Activated CD8-positive, alpha-beta memory T cell treated with anti-CD3 and anti-CD28 coated beads, Interleukin-2, amount 50 U/mL, for 4 hours (primary cell): ENCODE results near the gene PCNX1.
"Not testable (repeated sequence)": the region's sequence is repeated elsewhere in the genome, so short reads cannot be mapped to it uniquely, and the experiment has no call there.

Source experiments
- DNase-seq: peaks from one replicate; pipeline ENCODE4 v3.0.0-alpha.2; 2020

Gene PCNX1

DNA sequence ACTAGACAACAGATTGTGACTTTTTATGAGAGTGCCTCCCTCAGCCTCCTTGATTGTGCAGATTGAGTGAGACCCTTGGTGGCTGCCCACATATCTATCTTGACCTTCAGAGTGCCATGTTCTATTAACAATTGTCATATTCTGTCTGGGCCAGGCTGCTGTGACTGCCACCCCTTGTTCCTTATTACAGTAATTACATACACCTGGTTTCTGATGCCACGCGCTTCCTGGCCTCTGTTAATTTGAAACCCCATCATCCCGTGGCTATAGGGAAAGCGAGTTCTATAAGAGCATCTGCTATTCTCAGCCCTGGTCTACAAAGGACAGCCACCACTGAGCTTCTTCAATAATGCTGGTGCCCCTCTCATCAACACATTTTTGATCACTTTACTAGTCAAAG is 228.7 kb downstream of the PCNX1 start:
- DNase-seq, result no peak

DNA sequence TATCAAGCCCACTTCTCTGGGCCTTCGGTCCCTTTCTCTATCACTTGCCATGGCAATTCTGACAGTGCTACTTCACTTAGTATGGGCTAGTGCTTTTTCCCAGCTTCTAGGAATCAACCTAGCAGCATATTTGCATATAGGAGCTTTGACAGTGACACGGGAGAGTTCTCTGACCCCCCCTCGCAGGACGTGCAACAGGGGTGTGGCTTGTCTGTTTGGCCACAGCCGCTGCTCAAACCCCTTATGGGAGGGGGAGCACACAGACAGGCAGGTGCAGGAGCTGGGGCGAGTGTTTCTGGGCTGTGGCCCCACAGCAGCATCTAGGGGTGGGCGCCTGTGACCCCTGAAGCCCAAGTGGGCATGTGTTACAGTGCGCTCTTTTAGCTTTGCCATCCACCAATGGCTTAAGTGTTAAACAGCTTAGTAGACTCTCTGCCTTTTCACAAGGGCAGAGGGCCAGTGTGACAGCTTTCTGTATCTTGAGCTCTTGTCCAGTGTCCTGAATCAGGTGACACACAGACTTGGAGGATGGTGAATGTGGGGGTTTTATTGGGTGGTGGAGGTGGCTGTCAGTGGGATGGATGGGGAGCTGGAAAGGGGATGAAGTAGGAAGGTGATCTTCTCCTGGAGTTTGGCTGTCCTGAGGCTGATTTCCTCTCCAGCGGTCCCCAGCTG is 229.3 kb downstream of the PCNX1 start:
- no peak for DNase-seq

DNA sequence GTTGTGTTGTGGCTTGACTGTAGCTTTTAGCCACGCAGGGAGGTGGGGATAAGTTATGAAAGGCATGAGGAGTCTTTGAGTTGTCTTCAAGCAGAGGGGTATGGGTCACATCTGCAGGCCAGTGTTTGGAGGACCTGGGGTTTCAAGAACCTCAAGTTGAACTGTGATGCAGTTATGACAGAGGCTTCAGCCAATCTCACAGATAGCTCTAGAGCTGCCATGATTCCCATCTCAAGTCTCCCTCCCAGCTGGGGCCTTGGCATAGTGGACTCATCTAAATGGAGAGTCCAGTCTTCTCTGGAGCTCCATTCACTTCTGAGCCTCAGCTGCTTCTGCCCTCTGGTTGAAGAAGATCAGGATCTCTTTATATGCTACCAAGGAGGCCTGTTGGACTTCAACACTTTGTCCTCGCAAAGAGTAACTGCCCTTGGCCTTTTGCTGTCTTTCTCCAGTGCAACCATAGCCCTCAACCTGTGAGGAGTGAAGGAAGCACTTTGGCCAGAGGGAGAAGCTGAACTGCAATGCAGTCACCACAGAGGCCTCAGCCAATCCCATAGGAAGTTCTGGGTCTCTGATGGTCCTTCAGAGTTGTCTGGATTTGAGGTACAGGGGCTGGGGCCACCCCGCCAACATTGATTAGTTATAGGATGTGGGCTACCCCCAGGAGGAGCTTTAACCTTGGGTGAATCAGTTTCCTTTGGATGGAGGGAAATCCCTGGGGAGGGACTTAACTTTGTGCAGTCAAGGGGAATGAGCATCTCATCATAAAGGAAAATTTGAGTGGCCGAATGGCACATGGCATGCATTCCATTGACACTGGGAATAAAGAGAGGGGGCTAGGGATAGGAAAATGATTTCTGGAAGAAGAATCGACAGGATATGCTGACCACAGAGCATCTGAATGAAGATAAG is 230.5 kb downstream of the PCNX1 start:
- DNase-seq, result no peak

DNA sequence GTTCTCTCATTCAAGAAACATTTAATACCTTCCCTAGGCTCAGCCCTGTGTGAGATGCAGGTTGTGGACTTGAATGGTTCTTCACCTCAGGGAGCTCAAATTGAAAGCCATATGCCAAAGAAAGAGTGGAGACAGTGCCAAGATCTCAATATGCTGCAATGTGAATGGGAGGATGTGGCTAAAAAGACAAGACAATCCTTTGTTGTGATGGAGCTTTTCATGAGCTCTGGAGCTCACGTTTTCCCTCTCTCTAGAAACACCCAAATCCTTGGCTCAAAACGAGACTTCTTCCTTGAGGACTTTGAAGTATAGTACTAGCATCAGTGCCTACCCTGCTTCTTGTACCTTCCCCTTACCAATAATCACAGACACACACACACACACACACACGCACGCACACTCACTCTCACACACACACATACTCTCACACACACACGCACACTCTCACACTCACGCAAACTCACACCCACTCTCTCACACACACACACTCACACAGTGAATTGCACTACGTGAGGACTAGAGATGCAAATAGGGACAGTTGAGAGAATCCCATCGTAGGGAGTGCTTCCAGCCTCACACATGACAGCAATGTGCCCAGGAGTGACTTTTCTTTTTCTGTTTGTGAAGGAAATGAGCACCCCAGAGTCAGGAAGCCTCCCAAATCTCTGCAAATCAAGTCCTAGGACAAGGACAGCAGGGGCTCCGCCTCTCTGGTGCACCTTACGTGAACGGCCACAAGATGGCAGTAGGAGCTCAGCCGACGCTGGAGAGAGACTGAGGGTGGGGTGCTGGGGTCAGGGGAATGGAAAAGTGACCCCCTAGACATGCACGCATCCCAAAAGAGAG is 231.4 kb downstream of the PCNX1 start:
- peak; percentile 66 for DNase-seq

DNA sequence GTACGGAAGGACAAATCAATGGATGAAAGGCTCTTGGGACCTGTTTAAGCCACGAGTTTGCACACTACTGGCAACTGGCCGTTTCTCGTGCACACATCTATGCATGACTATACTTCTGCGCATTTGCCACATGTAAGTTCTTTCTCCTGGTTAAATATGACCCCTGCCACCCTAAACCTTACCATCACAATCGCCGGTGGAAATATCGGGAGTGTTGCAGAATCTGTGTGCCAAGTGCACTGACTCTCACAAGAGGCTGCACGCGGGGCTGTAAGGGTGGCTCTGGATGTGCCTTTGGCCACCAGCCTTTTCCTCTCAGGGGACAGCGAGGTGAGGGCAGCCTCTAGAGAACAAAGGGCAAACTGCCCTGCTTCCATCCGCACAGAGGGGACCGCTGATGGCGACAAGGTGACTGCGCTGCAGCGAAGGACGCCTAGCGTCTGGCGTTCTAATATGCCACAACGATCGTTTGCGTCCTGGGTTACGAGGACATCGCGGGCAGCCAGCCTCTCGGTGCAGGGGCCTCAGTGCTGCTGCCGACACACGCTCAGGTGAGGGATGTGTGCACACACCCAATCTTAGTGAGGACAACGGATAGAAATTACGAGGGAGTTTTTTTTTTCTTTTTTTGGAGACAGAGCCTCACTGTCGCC is 232.2 kb downstream of the PCNX1 start:
- DNase-seq, result no peak

DNA sequence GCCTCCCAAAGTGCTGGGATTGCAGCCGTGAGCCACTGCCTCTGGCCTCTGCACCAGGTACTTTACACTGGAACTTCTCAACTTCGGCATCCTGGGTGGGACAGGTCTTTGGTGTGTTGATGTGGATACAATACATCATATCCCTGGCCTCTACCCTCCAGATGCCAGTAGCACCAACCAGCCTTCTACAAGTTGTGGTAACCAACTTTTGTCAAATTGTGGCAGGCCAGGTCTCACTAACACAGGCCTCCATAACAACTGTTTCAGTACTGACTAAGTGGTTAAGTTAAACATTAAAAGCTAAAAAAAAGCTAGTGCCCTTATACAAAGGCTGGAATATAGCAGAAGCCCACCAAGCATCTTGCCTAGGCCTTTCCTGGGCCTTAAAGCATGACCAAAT is 232.9 kb downstream of the PCNX1 start:
- no peak for DNase-seq

DNA sequence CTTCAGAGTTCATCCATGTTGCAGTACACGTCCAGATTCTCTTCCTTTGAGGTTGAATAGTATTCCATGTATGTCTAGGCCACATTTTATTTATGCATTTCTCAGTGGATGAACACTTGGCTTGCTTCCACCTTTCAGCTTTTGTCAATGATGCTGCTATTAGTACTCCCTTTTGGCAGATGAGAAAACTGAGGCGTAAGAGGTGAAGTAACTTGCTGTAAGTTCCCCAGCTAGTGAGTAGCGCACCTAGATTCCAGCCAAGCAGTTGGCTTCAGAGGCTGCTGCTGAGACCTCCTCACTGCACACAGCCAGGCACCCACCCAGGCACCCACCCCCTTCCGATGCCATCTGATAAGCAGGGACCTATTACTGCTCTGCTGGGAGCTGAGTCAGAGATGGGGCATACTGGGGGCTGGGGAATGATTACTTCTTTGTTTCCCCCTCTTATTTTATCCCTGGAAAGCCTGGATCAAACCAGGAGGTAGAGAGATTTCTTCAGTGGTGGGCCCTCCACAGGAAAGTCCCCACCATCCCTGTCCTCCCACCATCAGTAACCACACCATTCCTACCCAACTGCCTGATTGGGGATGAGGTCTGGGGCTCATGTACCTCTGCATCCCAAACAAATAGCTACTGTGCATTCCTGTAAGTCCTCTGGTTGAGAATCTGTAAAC is 234.6 kb downstream of the PCNX1 start:
- DNase-seq, result no peak

DNA sequence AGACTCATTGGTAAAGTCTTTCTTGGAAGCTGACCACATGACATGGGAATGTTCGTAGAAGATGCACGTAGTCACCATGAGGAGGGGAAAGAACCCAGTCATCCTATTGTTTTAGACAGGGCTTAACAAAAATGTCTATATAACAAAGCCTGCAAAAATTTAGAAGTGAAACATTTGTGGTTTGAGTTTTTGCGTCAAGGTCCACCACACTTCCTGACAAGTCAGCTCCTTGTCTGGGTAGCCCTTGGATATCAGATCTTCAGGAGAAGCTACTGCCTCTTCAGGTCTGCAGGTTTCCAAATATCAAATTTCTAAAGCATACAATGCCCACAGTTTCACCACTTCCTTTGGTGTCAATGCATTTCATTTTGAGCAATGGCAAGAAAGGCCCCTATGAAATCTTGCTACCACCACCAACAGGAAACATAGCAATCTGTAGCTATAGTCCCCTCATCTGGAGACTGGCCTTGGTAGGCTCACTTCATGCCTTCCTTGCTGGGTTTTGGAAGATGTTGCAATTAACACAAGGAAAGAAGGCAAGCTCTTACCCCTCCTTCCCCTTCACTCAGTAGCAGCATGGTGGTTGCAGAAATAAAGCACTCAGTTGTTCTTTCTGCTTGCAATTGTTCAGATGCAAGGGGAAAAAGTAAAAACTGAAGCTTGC is 235.2 kb downstream of the PCNX1 start:
- DNase-seq, result no peak

DNA sequence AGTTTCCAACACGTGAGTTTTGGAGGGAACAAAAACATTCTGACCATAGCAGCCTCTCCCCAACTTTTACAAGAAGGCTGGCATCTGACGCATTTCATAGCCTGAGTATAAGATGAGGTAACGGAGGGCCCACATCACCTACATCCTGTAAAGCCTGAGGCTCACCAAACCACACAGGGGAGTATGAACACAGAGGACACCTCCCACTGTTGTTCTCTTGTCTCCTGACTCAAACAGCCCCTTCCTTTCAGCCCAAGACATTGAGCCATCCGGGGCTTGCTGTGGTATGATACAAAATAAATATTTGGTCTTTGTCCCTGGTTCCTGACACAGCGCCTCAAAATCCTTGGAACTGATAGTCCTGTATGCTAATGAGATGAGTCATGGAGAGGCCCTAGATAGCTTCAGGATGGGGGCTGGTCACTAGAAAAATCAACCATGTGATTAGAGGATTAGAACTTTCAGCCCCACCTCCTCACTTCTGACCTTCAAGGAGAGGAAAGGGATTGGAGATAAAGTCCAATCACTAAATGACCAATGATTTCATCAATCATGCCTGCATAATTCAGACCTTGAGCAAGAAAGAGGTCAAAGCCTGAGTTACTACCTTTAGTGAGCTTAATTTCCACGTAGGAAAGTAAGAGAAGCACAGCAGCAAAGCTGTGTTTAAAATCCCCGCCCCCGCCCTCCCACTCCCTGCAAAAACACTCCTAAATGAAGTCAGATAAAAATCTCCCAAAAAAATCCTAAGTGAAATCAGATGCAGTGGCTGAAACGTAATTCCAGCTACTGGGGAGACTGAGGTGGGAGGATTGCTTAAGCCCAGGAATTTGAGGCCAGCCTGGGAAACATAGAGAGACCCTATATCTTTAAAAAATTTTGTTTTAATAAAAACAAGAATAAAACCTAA is 236.4 kb downstream of the PCNX1 start:
- DNase-seq, result peak; percentile 36

DNA sequence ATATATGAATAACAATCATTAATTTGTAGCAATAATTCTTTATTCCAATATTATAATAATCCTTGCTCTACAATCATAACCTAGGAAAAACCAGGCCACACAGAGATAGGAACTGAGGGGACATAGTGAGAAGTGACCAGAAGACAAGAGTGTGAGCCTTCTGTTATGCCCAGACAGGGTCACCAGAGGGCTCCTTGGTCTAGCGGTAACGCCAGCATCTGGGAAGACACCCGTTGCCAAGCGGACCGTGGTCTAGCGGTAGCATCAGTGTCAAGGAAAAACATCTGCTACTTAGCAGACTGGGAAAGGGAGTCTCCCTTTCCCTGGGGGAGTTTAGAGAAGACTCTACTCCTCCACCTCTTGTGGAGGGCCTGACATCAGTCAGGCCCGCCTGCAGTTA is 240.1 kb downstream of the PCNX1 start:
- not testable (repeated sequence) for DNase-seq

DNA sequence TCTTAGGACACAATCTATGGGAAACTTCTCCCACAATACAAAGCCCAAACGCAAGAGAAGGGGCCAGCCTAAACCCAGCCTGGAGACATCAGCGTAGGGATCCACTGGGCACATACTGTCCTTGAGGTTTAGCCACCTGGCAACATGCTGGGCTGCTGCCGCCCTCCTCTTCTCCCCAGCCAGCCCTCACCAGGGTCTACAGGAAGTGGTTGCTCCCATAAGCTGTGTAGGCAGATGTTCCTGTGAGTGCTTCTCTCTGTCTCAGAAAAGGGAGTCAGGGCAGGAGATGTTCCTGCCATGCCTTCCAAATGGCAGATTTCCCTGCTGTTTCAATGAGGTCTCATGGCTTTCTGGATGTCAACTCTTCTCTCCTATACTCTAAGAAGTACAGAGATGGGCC is 241.4 kb downstream of the PCNX1 start:
- DNase-seq, result no peak

DNA sequence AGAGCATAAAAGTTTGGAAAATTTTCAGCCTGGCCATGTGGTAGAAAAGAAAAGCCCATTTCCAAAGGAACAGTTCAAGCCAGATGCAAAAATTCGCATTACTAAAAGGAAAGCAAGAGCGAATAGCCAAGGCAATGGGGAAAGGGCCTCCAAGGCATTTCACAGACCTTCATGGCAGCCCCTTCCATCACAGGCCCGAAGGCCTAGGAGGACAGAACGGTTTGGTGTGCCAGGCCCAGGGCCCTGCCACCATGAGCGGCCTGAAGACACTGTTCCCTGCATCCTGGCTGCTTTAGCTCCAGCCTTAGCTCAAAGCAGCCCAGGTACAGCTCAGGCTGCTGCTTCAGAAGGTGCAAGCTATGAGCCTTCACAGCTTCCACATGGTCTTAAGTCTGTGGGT is 243.5 kb downstream of the PCNX1 start:
- no peak for DNase-seq

DNA sequence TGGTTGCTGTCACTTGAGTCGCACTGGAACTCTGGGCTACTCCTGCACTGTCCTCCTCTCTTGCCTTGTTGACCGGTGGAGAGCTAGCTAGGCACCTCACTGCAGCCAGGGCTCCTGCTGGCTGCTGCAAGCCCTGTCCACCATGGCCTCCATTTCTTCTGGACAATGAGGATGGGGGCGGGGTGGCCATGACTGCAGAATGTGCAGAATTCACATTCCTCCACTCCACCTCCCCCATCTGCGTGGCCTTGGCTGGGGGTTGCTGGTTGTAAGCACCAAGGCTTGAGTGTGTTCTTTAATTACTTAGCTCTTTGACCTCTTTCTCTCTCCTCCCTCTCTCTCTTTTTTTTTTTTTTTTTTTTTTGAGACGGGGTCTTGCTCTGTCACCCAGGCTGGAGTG is 248.5 kb downstream of the PCNX1 start:
- no peak for DNase-seq

DNA sequence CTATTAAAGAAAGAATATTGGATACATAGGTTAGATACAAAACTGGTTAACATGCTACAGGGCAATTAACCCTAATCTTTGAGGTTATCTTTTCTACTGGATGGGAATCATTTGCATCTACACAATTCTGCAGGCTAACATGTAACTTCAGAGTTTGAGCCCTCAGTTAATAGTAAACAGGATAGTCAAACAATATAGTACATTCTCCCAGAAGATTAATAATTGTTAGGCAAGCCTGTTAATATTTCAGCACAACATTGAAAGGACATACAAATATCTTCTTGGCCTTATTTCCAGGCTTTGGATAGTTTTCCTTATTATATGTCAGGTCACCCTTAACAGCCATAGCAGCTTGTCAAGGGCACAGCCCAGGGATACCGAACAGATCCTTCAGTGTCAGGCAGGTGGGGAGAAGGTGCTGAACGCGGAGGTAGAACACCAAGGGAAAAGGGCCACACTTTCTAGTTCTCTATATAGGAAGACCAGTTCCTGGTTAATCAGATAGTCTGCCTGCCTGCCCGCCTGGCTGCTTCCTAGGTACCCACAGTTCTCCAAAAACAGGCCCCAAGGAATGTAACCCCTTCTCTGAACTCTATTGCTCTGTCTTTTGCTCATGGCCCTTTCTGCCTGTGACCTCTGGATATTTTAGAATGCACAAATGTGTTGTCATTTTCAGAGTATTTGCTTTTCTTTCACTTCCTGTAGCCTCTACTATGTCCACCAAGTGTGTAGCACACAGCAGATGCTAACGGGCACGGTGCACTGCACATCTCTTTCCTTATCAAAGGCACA is 256.0 kb downstream of the PCNX1 start:
- DNase-seq, result no peak

DNA sequence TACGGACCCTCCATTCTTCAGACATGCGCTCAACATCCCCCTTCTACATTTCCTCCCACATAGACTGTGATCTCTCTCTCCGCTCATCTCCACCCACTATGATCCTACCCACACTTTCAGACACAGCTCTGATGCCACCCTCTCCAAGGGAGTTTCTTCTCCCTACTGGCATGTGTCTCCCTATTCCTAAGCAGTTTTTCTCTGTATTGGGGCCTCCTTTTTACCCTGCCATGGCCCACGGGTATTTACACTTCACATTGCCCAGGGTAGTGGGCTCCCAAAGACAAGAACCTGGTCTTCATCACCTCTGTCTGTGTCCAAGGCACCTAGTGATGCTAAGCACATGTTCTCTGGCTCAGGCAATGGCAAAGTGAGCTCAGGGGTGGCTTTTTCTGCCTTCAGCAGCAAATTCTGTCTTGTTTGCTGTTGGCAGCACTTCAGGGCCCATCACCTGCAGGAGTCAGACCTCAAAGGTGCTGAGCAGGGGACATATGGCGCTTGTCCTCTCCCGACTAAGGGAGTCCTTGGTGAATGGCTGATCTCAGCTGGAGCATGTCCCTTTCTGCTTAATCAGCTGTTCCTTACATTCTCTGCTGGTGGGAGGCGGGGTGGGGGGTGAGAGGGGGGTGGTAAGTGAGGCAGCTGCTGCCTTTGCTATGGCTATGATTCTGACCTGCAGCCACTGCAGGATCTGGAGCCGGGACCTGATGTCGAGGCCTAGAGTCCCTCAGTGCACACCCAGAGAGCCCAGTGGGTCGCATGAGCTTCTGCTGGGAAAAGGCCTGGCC is 256.8 kb downstream of the PCNX1 start:
- no peak for DNase-seq
